Measurements from ENCODE around the gene TNFAIP2. TPM values are rescaled to one million over a fixed set of nuclear protein-coding genes. Genes with fewer than 3 reads are reported as not detected.

The TNFAIP2 gene
- total and polyA plus RNA-seq, 3 donors from 2014 or later, result 44.9 to 92.8 (median 51.8) TPM

DNA sequence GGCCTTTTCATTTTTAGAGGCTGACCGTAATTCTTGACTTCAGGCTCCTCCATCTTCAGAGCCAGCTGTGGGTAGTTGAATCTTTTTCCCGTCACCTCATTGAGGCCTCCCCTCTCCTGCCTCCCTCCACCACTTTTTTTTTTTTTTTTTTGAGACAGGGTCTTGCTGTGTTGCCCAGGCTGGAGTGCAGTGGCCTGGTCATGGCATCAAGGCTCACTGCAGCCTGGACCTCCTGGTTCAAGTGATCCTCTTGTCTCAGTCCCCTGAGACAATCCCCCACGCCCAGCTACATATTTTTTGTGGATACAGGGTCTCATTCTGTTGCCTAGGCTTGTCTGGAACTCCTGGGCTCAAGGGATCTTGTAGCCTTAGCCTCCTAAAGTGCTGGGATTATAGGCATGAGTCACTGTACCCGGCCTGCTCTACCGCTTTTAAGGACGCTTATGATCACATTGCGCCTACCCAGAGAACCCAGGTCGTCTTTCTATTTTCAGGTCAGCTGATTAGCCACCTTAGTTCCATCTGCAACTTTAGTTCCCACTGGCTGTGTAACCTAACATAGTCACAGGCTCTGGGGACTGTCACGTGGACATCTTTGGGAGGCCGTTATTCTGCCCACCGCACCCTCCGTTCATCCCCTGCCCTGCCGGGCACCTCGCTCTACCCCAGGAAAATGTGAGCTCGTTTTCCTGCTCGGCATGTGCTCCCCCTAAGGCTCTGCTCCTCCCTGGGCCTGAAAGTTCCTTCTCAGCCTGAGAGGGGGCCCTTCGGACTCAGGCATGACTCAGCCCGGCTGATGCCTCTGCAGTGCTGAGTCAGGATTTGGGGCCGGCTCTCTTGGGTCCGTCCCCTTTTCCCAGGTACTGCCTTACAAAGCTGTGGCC is 13.4 kb downstream of the TNFAIP2 start:
- H3K27me3 ChIP-seq, result no peaks in the 10 kb centered on the region
- H3K9me3 ChIP-seq, result no peaks in the 10 kb centered on the region
- no peak for TF ChIP-seq POLR2A (IDR thresholded peaks at IDR 0.05)
- TF ChIP-seq, protein P1, sequence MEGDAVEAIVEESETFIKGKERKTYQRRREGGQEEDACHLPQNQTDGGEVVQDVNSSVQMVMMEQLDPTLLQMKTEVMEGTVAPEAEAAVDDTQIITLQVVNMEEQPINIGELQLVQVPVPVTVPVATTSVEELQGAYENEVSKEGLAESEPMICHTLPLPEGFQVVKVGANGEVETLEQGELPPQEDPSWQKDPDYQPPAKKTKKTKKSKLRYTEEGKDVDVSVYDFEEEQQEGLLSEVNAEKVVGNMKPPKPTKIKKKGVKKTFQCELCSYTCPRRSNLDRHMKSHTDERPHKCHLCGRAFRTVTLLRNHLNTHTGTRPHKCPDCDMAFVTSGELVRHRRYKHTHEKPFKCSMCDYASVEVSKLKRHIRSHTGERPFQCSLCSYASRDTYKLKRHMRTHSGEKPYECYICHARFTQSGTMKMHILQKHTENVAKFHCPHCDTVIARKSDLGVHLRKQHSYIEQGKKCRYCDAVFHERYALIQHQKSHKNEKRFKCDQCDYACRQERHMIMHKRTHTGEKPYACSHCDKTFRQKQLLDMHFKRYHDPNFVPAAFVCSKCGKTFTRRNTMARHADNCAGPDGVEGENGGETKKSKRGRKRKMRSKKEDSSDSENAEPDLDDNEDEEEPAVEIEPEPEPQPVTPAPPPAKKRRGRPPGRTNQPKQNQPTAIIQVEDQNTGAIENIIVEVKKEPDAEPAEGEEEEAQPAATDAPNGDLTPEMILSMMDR (IDR thresholded peaks at IDR 0.05), result no peak
- peaks cover 21% of the 10 kb centered on the region for H3K4me1 ChIP-seq
- intact Hi-C loops (cut with DNase I; ENCODE audit: low total_unique reads), result no loop called here
- 78 to 86% methylated on average over 20 of the region's 20 CpGs for WGBS, 2 donors
- no peaks in the 10 kb centered on the region for H3K36me3 ChIP-seq (ENCODE audit: low read depth, missing control alignments)
- H3K27ac ChIP-seq, result no peak overlapping the region
- H3K4me3 ChIP-seq, result no peak overlapping the region
- no peak for DNase-seq

DNA sequence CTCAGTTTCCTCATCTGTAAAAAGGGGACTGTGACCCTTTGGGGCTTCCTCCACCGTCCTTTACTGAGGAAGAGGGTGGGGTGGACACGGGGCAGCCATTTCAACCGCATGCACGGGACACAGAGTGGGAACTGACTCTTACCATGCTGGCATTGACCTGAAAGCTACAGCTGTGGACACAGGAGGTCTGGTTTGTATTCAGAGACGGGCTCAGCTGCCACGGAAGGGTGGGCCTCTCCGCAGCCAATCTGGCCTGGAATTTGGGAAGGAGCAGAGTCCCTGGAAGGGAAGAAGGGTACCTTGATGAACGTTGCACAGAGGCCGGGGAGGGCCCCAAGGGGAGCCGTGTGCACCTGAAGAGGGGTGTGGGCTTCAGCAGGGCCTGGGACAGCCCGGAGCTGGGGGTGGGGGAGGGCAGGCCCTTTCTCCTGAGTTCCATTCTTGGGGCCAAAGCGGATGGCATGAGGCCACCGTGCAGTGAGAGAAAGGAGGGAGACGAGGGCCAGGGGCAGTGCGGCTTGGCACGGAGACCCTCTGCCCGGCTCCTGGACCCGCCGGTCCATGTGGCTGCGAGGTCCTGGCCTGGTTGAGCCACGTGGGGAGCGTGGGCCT is 14.5 kb downstream of the TNFAIP2 start:
- TF ChIP-seq, protein P1 (IDR thresholded peaks at IDR 0.05), result no peak
- no peak for TF ChIP-seq POLR2A (IDR thresholded peaks at IDR 0.05)
- H3K36me3 ChIP-seq (ENCODE audit: low read depth, missing control alignments), result no peaks in the 10 kb centered on the region
- H3K4me1 ChIP-seq, result peaks cover 10% of the 10 kb centered on the region
- no peak for DNase-seq
- H3K27ac ChIP-seq, result no peak overlapping the region
- H3K27me3 ChIP-seq, result no peaks in the 10 kb centered on the region
- intact Hi-C loops (cut with DNase I; ENCODE audit: low total_unique reads), result no loop called here
- WGBS, 2 donors, result 75 to 80% methylated on average over 13 to 22 of the region's 22 CpGs
- no peaks in the 10 kb centered on the region for H3K9me3 ChIP-seq
- no peak overlapping the region for H3K4me3 ChIP-seq

DNA sequence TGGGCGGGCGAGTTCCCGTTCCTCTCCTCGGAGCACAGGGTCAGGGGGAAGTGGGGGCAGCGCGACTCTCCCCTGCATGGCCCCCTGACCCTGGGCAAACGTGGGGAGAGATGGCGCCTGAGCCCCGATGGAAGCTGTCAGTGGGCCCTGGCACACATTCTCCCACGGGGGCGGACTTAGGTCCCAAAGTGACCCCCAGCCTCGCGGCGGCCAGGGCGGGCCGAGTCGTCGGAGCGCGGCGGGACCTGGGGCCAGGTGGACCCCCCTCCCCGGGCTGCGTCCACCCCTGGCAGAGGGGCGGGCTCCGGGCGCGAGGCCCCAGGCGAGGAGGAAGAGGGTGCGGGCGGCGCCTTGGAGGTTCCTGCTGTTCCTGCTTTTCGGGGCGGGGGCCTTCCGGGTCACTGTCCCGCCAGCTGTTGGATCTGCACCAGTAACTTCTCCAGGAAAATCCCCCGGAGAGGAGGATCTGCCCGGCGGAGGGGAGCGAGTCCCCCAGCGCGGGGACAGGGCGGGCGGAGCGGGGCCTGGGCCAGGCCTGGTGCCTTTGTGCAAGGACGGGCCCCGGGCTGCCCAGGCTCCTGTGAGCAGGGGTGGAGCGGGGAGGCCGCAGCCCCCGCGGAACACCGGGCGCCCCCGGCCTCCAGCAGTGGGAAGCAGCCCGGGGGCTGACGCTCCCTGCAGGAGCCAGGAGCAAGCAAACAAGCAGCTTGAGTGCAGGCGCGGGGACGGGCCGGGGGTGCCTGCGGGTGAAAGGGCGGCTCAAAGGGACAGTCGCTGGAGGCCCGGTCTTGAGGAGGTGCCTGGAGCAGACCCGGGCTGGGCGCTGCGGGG is 15.3 kb downstream of the TNFAIP2 start:
- H3K36me3 ChIP-seq (ENCODE audit: low read depth, missing control alignments), result no peaks in the 10 kb centered on the region
- WGBS, 2 donors, result 49 to 51% methylated on average over 11 to 48 of the region's 66 CpGs
- peak overlapping the region in 1 of 2 donors; percentile 43 for H3K4me3 ChIP-seq
- intact Hi-C loops (cut with DNase I; ENCODE audit: low total_unique reads), result no loop called here
- H3K9me3 ChIP-seq, result no peaks in the 10 kb centered on the region
- no peaks in the 10 kb centered on the region for H3K27me3 ChIP-seq
- DNase-seq, result no peak
- TF ChIP-seq, protein P1 (IDR thresholded peaks at IDR 0.05), result no peak
- no peak for TF ChIP-seq POLR2A (IDR thresholded peaks at IDR 0.05)
- peaks cover 9% of the 10 kb centered on the region for H3K4me1 ChIP-seq
- H3K27ac ChIP-seq, result no peak overlapping the region

DNA sequence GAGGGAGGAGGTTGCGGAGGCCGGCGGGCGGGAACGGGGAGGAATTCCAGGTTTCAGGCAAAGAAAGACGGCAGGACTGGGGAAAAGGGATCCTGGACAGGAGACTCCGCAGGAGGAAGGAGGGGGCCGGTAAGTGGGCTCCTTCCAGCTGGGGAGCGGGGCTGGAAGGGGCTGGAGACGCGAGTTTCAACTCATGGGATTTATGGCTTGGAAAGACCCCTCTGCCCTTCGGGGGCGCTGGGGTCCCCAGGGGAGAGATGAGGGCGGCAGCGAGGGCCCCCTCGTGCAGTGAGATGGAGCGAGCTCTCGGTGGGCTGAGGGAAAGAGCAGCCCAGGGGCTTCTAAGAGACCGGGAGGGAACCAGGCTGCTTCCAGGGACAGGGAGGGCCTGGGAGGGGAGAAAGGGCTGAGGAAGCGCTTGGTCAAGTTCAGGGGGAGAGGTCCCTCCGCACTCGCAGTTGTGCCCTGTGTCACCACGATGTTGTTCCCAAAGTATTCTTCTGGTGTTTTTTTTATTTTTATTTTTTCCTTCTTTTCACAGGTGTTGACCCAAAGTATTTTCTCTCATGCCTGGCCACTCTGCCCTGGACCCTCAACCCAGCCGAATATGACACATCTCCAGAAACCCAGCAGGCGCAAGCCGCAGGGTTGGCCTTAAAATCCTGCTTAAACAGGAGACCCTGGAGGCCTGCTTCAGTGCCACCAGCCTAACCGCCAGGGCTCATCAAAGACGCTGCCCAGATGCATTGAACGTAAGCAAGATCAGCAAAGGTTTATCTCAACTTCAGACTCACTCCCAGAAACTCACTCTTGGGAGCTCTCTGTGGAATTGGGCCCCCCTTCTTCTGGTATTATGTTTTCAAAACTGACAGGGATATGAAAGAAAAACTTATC is 16.1 kb downstream of the TNFAIP2 start:
- WGBS, 2 donors, result 38 to 40% methylated on average over 29 of the region's 29 CpGs
- no peak for DNase-seq
- Histone ChIP-seq H3K36me3 (ENCODE audit: low read depth, missing control alignments) (no peaks in the 10 kb centered on the region), H3K27me3 (no peaks in the 10 kb centered on the region), H3K9me3 (no peaks in the 10 kb centered on the region), H3K27ac (no peak overlapping the region), H3K4me3 (peak overlapping the region in 1 of 2 donors; percentile 43), H3K4me1 (peaks cover 9% of the 10 kb centered on the region)
- TF ChIP-seq, protein P1 (IDR thresholded peaks at IDR 0.05), result no peak
- TF ChIP-seq POLR2A (IDR thresholded peaks at IDR 0.05), result no peak
- intact Hi-C loops (cut with DNase I; ENCODE audit: low total_unique reads), result no loop called here

Measured in testis (tissue), 3 donors.